COR-L47 (cell line): ENCODE data around the gene METTL16.
"Not testable (repeated sequence)": the region's sequence is repeated elsewhere in the genome, so short reads cannot be mapped to it uniquely, and the experiment has no call there.

Experiments used
- DNase-seq: peaks from one replicate; lab custom pipeline; 2025; lab: John Stamatoyannopoulos, UW

METTL16 gene

GRCh38 chr17:2511462-2512369, at the start of gene METTL16:
METTL16 (minus strand) TSS chr17:2511888; CDS start chr17:2502331, 9,557 bp downstream.
- peak; percentile 94 for DNase-seq

GRCh38 chr17:2560658-2561057, 49.0 kb upstream of the METTL16 start:
- no peak for DNase-seq

GRCh38 chr17:2551928-2552327, 40.2 kb upstream of the METTL16 start:
- no peak for DNase-seq

- DNase-seq = no peak
Measured at GRCh38 chr17:2551493-2551892, 39.8 kb upstream of the METTL16 start.

GRCh38 chr17:2549392-2550211, 37.9 kb upstream of the METTL16 start:
- no peak for DNase-seq

GRCh38 chr17:2548026-2548425, 36.3 kb upstream of the METTL16 start:
- not testable (repeated sequence) for DNase-seq

GRCh38 chr17:2547176-2547575, 35.5 kb upstream of the METTL16 start:
- DNase-seq = peak; percentile 28

GRCh38 chr17:2545393-2545792, 33.7 kb upstream of the METTL16 start:
- no peak for DNase-seq

GRCh38 chr17:2542456-2542855, 30.8 kb upstream of the METTL16 start:
- no peak for DNase-seq

- DNase-seq = no peak
Measured at GRCh38 chr17:2542056-2542455, 30.4 kb upstream of the METTL16 start.

GRCh38 chr17:2537579-2537978, 25.9 kb upstream of the METTL16 start:
- not testable (repeated sequence) for DNase-seq

GRCh38 chr17:2532146-2532720, 20.5 kb upstream of the METTL16 start:
- DNase-seq = no peak

- not testable (repeated sequence) for DNase-seq
Measured at GRCh38 chr17:2531243-2531954, 19.7 kb upstream of the METTL16 start.

GRCh38 chr17:2521775-2522410, 10.2 kb upstream of the METTL16 start:
- not testable (repeated sequence) for DNase-seq

GRCh38 chr17:2521257-2521656, 9.6 kb upstream of the METTL16 start:
- DNase-seq = no peak

GRCh38 chr17:2517539-2517938, 5.9 kb upstream of the METTL16 start:
- no peak for DNase-seq

- no peak for DNase-seq
Measured at GRCh38 chr17:2511138-2511461, 588 bp downstream of the METTL16 start.

GRCh38 chr17:2510559-2510958, 1.1 kb downstream of the METTL16 start:
- no peak for DNase-seq

GRCh38 chr17:2508035-2508434, 3.7 kb downstream of the METTL16 start:
- DNase-seq = no peak

GRCh38 chr17:2507015-2507414, 4.7 kb downstream of the METTL16 start:
- not testable (repeated sequence) for DNase-seq

GRCh38 chr17:2503627-2504026, 8.1 kb downstream of the METTL16 start:
- DNase-seq = no peak
